Measurements from ENCODE around the gene C17orf50.

DNA sequence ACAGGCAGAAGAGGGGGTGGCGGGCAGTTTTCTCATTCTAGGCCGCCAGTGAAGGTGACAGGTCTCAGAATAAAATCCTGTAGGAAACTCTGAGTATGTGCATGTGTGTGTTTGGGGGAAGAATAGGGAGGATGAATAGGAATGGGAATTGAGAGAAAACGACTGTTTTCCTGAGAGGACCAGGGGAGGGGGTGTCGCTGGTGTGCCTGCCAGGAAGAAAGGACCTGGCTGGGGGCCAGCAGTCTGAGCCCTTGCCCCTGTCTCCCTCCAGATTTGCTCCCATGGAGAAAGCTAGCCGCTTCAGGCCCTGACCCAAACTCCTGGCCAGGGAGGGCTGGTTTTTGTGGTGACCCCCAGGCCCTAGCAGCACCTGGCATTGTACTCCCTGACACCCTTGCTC lies 14.4 kb downstream of the C17orf50 start:
- TF ChIP-seq, protein P1, sequence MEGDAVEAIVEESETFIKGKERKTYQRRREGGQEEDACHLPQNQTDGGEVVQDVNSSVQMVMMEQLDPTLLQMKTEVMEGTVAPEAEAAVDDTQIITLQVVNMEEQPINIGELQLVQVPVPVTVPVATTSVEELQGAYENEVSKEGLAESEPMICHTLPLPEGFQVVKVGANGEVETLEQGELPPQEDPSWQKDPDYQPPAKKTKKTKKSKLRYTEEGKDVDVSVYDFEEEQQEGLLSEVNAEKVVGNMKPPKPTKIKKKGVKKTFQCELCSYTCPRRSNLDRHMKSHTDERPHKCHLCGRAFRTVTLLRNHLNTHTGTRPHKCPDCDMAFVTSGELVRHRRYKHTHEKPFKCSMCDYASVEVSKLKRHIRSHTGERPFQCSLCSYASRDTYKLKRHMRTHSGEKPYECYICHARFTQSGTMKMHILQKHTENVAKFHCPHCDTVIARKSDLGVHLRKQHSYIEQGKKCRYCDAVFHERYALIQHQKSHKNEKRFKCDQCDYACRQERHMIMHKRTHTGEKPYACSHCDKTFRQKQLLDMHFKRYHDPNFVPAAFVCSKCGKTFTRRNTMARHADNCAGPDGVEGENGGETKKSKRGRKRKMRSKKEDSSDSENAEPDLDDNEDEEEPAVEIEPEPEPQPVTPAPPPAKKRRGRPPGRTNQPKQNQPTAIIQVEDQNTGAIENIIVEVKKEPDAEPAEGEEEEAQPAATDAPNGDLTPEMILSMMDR (IDR thresholded peaks at IDR 0.05 in 8 of 11, conservative IDR thresholded peaks at IDR 0.05 in 3 of 11), result no peak
- no peak for TF ChIP-seq POLR2AphosphoS5 (IDR thresholded peaks at IDR 0.05)

Data from spleen (tissue), 7 donors.